Astrocyte (in vitro differentiated cells and primary cell): ENCODE measurements around the gene SPAG7. TPM values are rescaled to one million over a fixed set of nuclear protein-coding genes. Genes with fewer than 3 reads are reported as not detected.

Source experiments
- DNase-seq: peaks from one replicate; pipeline ENCODE4 v3.0.0-alpha.2; 2010; ENCODE audit warnings: low read depth
- FAIRE-seq: peaks from 2 replicates; lab custom pipeline; 2011; peaks lifted over from hg19 to GRCh38; lab: Jason Lieb, UNC
- H2AFZ ChIP-seq: 2 replicates; pipeline ENCODE4 v1.6.0; 2012; ENCODE audit warnings: low read depth, low read length, inconsistent platforms
- H3K27ac ChIP-seq: 2 replicates; pipeline ENCODE4 v1.5.1; 2011; ENCODE audit warnings: low read depth, low read length, inconsistent platforms
- H3K27me3 ChIP-seq: 2 replicates; pipeline ENCODE4 v1.6.0; 2011; ENCODE audit warnings: low read length, inconsistent platforms; ENCODE audit not compliant: insufficient read depth
- H3K36me3 ChIP-seq: 2 replicates; pipeline ENCODE4 v1.5.1; 2011; ENCODE audit warnings: low read length, inconsistent platforms; ENCODE audit not compliant: insufficient read depth
- H3K4me1 ChIP-seq: 2 replicates; pipeline ENCODE4 v1.5.1; 2011; ENCODE audit warnings: low read length, inconsistent platforms; ENCODE audit not compliant: insufficient read depth
- H3K4me2 ChIP-seq: 2 replicates; pipeline ENCODE4 v1.6.0; 2012; ENCODE audit warnings: low read length, inconsistent platforms
- H3K4me3 ChIP-seq: 2 replicates; pipeline ENCODE4 v1.5.1; 2011; ENCODE audit warnings: low read depth, mild to moderate bottlenecking, low read length, inconsistent platforms; ENCODE audit not compliant: insufficient read depth
- H3K79me2 ChIP-seq: 2 replicates; pipeline ENCODE4 v1.6.0; 2012; ENCODE audit warnings: mild to moderate bottlenecking, low read length, inconsistent platforms; ENCODE audit not compliant: insufficient read depth
- H3K9ac ChIP-seq: 2 replicates; pipeline ENCODE4 v1.6.0; 2012; ENCODE audit warnings: mild to moderate bottlenecking, low read length, inconsistent platforms
- H3K9me3 ChIP-seq: 2 replicates; pipeline ENCODE4 v1.5.1; 2012; ENCODE audit warnings: low read depth, mild to moderate bottlenecking, low read length, inconsistent platforms; ENCODE audit not compliant: insufficient read depth
- H4K20me1 ChIP-seq: 2 replicates; pipeline ENCODE4 v1.6.0; 2012; ENCODE audit warnings: low read length, inconsistent platforms; ENCODE audit not compliant: insufficient read depth
- H3K27ac Mint-ChIP-seq: one replicate; pipeline ENCODE4 v1.8.0; 2021; ENCODE audit warnings: mild to moderate bottlenecking, mixed read lengths; ENCODE audit not compliant: unreplicated experiment
- H3K27me3 Mint-ChIP-seq: one replicate; pipeline ENCODE4 v1.8.0; 2021; ENCODE audit warnings: low read depth, mixed read lengths; ENCODE audit not compliant: unreplicated experiment
- H3K36me3 Mint-ChIP-seq: one replicate; pipeline ENCODE4 v1.8.0; 2021; ENCODE audit warnings: low read depth, mixed read lengths; ENCODE audit not compliant: unreplicated experiment
- H3K4me1 Mint-ChIP-seq: one replicate; pipeline ENCODE4 v1.8.0; 2021; ENCODE audit warnings: low read depth, mixed read lengths; ENCODE audit not compliant: unreplicated experiment
- H3K4me3 Mint-ChIP-seq: one replicate; pipeline ENCODE4 v1.8.0; 2021; ENCODE audit warnings: mild to moderate bottlenecking, moderate library complexity, mixed read lengths; ENCODE audit not compliant: unreplicated experiment
- H3K9me3 Mint-ChIP-seq: one replicate; pipeline ENCODE4 v1.8.0; 2021; ENCODE audit warnings: mild to moderate bottlenecking, mixed read lengths; ENCODE audit not compliant: unreplicated experiment
- EZH2 ChIP-seq: IDR thresholded peaks from 2 replicates; pipeline ENCODE4 v1.6.1; 2012; ENCODE audit warnings: mild to moderate bottlenecking, low read length, inconsistent platforms; ENCODE audit not compliant: insufficient read depth
- total RNA-seq: library from RNA; stranded (reverse); gene quantifications from 2 replicates; pipeline ENCODE4 v1.2.1, GENCODE V29; 2021
- TF ChIP-seq, protein P1 (sequence below): IDR thresholded peaks from 2 replicates; pipeline ENCODE4 v1.5.1; 2011; ENCODE audit warnings: low read depth, mild to moderate bottlenecking, inconsistent platforms, low read length, moderate library complexity; ENCODE audit not compliant: insufficient read depth

Gene SPAG7
- total RNA-seq, 1 donor from 2014 or later = 60.9 TPM

DNA sequence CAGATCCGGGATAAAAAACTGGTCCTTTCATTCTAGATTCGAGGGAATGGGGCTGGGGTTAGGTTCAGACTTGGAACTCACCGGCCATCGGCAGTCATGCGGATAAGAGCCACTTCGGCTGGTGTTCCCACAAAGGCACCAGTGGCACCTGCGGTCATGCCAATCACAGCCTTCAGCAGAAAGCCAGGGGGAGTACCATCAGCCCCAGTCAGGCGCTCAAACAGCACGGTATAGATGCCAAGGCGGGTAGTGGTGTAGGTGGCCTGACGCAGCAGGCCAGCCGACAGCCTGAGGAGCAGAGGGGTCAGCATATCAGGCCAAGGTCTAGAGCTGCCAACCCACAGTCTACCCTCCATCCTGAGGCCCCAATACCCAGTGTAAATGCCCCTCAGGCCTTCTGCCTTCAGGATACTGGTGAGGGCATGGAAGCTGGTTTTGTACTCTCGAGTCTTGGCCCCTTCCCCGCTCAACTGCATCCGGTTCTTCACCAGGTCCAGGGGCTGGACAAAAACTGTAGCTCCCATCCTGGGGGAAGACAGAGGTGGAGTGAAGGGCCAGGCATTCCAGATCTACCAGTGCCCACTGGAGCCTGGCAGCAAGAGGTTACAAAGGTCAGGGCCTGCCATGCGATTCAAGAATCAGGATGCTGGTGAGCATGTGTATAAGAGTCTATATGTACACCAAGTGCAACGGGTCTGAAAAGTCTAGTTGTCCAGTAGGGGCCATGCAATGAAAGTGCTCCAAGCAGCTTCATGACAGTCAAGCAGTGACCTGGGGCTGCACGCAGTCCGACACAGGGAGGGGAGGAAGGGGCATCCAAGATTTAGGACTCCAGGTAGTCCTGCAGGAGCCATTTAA, 28.7 kb downstream of the SPAG7 start:
- Mint-ChIP-seq H3K27ac (peak overlapping the region; percentile 88), H3K4me3 (peak overlapping the region; percentile 95), H3K27me3 (no peaks in the 10 kb centered on the region), H3K4me1 (peaks cover 28% of the 10 kb centered on the region), H3K9me3 (peaks cover 2% of the 10 kb centered on the region), H3K36me3 (peaks cover 10% of the 10 kb centered on the region)
- no peaks in the 10 kb centered on the region for H3K27me3 ChIP-seq
- peak overlapping the region; percentile 96 for H3K27ac ChIP-seq
- FAIRE-seq = no peak
- no peak overlapping the region for H2AFZ ChIP-seq
- H3K36me3 ChIP-seq = peaks cover 14% of the 10 kb centered on the region
- no peaks in the 10 kb centered on the region for H3K9me3 ChIP-seq
- peak overlapping the region; percentile 97 for H3K9ac ChIP-seq
- H3K79me2 ChIP-seq = peaks cover 56% of the 10 kb centered on the region
- peak overlapping the region; percentile 97 for H3K4me2 ChIP-seq
- peaks cover 27% of the 10 kb centered on the region for H4K20me1 ChIP-seq
- H3K4me3 ChIP-seq = peak overlapping the region; percentile 85
- H3K4me1 ChIP-seq = peaks cover 26% of the 10 kb centered on the region
- no peak for TF ChIP-seq EZH2
- TF ChIP-seq, protein P1, sequence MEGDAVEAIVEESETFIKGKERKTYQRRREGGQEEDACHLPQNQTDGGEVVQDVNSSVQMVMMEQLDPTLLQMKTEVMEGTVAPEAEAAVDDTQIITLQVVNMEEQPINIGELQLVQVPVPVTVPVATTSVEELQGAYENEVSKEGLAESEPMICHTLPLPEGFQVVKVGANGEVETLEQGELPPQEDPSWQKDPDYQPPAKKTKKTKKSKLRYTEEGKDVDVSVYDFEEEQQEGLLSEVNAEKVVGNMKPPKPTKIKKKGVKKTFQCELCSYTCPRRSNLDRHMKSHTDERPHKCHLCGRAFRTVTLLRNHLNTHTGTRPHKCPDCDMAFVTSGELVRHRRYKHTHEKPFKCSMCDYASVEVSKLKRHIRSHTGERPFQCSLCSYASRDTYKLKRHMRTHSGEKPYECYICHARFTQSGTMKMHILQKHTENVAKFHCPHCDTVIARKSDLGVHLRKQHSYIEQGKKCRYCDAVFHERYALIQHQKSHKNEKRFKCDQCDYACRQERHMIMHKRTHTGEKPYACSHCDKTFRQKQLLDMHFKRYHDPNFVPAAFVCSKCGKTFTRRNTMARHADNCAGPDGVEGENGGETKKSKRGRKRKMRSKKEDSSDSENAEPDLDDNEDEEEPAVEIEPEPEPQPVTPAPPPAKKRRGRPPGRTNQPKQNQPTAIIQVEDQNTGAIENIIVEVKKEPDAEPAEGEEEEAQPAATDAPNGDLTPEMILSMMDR = no peak
- no peak for DNase-seq

DNA sequence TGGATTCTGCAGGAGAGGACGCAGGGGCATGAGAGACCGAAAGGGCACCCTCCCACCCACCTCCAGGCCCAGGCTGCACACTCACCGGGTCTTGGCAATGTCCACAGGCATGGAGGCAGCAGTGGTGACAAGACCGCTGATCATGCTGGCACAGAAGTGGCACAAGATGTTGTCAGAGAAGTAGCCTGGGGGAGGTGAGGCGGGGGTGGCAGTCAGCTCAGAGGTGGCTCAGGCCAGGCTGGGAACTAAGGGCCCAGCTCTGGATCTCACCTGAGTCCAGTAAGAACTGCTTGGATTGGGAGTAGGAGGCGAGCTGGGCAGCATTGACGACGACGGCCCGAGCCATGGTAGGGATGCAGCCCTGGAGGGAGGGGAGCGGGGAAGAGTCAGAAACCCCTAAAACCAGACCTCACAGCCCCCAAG, 29.5 kb downstream of the SPAG7 start:
- Histone ChIP-seq H3K27me3 (no peaks in the 10 kb centered on the region), H3K36me3 (peaks cover 8% of the 10 kb centered on the region), H3K79me2 (peaks cover 47% of the 10 kb centered on the region), H3K9me3 (no peaks in the 10 kb centered on the region), H3K4me1 (peaks cover 27% of the 10 kb centered on the region), H3K4me2 (peak overlapping the region; percentile 97), H3K27ac (no peak overlapping the region), H3K9ac (peak overlapping the region; percentile 97), H4K20me1 (peaks cover 22% of the 10 kb centered on the region), H2AFZ (no peak overlapping the region), H3K4me3 (no peak overlapping the region)
- H3K36me3 Mint-ChIP-seq = peaks cover 14% of the 10 kb centered on the region
- FAIRE-seq = no peak
- TF ChIP-seq, protein P1 = no peak
- TF ChIP-seq EZH2 = no peak
- no peaks in the 10 kb centered on the region for H3K27me3 Mint-ChIP-seq
- peak overlapping the region; percentile 95 for H3K4me3 Mint-ChIP-seq
- no peak for DNase-seq
- peaks cover 31% of the 10 kb centered on the region for H3K4me1 Mint-ChIP-seq
- H3K27ac Mint-ChIP-seq = no peak overlapping the region
- peaks cover 2% of the 10 kb centered on the region for H3K9me3 Mint-ChIP-seq

DNA sequence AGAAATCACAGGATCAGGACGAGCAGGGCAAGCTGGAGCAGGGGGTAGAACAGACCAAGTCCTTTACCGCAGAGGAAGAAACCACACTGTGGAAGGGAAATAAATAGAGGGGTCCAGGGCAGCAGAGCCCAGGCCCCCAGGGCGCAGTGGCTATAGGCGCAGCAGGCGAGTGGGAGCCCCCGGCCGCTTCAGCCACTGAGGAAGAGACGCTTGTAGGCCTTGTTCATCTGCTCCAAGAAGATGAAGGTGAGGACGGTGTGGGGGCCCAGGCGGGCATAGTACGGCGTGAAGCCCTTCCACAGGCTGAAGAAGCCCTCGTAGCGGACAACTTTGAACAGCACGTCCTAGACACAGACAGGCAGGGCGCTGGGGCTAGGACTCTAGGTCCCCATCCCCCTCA, 30.1 kb downstream of the SPAG7 start:
- Histone ChIP-seq H3K27me3 (no peaks in the 10 kb centered on the region), H3K4me1 (peaks cover 27% of the 10 kb centered on the region), H3K27ac (no peak overlapping the region), H2AFZ (no peak overlapping the region), H4K20me1 (peaks cover 17% of the 10 kb centered on the region), H3K4me3 (no peak overlapping the region), H3K9ac (no peak overlapping the region), H3K36me3 (peaks cover 3% of the 10 kb centered on the region), H3K9me3 (no peaks in the 10 kb centered on the region), H3K4me2 (no peak overlapping the region), H3K79me2 (peaks cover 42% of the 10 kb centered on the region)
- peaks cover 30% of the 10 kb centered on the region for H3K4me1 Mint-ChIP-seq
- H3K36me3 Mint-ChIP-seq = peaks cover 19% of the 10 kb centered on the region
- FAIRE-seq (no peak), DNase-seq (no peak)
- no peak overlapping the region for H3K4me3 Mint-ChIP-seq
- no peak for TF ChIP-seq EZH2
- TF ChIP-seq, protein P1 = no peak
- no peak overlapping the region for H3K27ac Mint-ChIP-seq
- H3K9me3 Mint-ChIP-seq = peaks cover 2% of the 10 kb centered on the region
- no peaks in the 10 kb centered on the region for H3K27me3 Mint-ChIP-seq
